ENCODE results near the gene MGP. TPM values are rescaled to one million over a fixed set of nuclear protein-coding genes. Genes with fewer than 3 reads are reported as not detected.

The MGP gene
- total RNA-seq, 1 experiment from 2014 or later = 0.72 TPM

DNA sequence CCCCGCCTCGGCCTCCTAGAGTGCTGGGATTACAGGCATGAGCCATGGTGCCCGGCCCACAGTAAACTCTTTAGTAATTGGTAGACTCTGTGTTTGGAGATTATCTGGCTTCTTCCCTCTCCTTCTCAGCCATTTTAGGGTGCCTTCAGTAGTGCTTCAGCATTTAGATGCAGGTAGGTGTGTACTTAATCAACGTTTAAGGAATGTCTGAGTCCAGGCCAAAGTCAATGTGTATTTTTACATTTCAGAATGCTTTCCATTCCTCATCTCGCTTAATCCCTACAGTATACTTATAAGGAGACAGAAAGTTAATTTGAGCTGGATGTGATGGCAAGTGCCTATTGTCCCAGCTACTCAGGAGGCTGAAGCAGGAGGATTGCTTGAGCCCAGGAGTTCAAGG lies 20.5 kb upstream of the MGP start:
- Histone ChIP-seq H3K36me3 (ENCODE audit: control insufficient read depth, insufficient read depth, low read length) (no peaks in the 10 kb centered on the region), H3K27ac (ENCODE audit: low read length) (no peak overlapping the region), H3K9me3 (ENCODE audit: control insufficient read depth, insufficient read depth, low read depth, low read length) (no peaks in the 10 kb centered on the region), H3K27me3 (ENCODE audit: control insufficient read depth, insufficient read depth, low read length) (no peaks in the 10 kb centered on the region), H3K4me3 (ENCODE audit: low read depth in 2 of 2, low read length in 2 of 2) (no peak overlapping the region), H3K4me1 (ENCODE audit: control insufficient read depth, insufficient read depth, low read length) (no peaks in the 10 kb centered on the region)
- intact Hi-C loops (cut with micrococcal nuclease; ENCODE audit: unreplicated experiment) = no loop called here
- ChIA-PET POLR2A (no interaction called here), CTCF (no interaction called here)
- ATAC-seq = no peak
- in situ Hi-C loops (cut with HindIII; ENCODE audit: low pct_unique_long_range_greater_than_20kb, low sequenced_read_pairs) = no loop called here
- DNase-seq (ENCODE audit: low read depth, low spot score) = no peak
- no TSS peak for BruUV-seq (replicated peaks)
- TF ChIP-seq REST (IDR thresholded peaks at IDR 0.05; ENCODE audit: insufficient read depth in 1 of 2, low read depth in 2 of 2, low read length in 1 of 2) (no peak), TCF7L2 (IDR thresholded peaks at IDR 0.05; ENCODE audit: low read depth, low read length) (no peak), POLR2AphosphoS5 (IDR thresholded peaks at IDR 0.05; ENCODE audit: low read depth, low read length) (no peak), SIN3A (IDR thresholded peaks at IDR 0.05; ENCODE audit: borderline replicate concordance, insufficient read depth, low read depth, low read length) (no peak)
- TF ChIP-seq, protein P1, sequence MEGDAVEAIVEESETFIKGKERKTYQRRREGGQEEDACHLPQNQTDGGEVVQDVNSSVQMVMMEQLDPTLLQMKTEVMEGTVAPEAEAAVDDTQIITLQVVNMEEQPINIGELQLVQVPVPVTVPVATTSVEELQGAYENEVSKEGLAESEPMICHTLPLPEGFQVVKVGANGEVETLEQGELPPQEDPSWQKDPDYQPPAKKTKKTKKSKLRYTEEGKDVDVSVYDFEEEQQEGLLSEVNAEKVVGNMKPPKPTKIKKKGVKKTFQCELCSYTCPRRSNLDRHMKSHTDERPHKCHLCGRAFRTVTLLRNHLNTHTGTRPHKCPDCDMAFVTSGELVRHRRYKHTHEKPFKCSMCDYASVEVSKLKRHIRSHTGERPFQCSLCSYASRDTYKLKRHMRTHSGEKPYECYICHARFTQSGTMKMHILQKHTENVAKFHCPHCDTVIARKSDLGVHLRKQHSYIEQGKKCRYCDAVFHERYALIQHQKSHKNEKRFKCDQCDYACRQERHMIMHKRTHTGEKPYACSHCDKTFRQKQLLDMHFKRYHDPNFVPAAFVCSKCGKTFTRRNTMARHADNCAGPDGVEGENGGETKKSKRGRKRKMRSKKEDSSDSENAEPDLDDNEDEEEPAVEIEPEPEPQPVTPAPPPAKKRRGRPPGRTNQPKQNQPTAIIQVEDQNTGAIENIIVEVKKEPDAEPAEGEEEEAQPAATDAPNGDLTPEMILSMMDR (IDR thresholded peaks at IDR 0.05) = no peak

DNA sequence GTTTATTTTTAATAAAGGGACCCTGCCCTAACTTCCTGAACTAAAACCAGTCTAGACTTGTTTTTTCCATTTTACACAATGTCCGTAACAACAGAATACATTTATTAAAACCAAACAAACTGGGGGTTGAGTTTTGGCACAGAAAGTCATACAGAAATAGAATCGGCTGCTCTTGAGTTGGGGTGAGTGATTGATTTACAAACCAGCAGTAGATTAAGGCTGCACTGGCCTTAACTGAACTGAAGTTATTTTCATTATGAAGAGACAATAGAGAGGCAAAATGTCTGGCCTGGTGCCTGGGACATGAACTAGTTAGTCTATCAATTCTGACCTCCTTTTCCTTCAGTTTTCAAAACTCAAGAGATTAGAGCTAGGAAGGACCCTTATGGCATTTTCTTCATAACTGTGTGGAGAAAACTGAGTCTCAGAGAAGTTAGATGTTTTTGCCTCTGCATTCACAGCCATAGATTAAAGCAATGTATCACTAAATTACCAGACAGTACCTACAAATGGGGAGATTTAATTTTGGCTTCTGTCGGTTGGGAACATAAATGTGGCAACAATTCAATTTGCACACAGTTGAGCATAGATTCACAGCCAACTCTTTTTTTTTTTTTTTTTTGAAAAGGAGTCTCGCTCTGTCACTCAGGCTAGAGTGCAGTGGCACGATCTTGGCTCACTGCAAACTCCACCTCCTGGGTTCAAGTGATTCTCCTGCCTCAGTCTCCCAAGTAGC lies 19.8 kb upstream of the MGP start:
- H3K27ac ChIP-seq (ENCODE audit: low read length) = no peak overlapping the region
- H3K4me3 ChIP-seq (ENCODE audit: low read depth in 2 of 2, low read length in 2 of 2) = no peak overlapping the region
- H3K4me1 ChIP-seq (ENCODE audit: control insufficient read depth, insufficient read depth, low read length) = no peaks in the 10 kb centered on the region
- no peaks in the 10 kb centered on the region for H3K9me3 ChIP-seq (ENCODE audit: control insufficient read depth, insufficient read depth, low read depth, low read length)
- no peak for DNase-seq (ENCODE audit: low read depth, low spot score)
- H3K36me3 ChIP-seq (ENCODE audit: control insufficient read depth, insufficient read depth, low read length) = no peaks in the 10 kb centered on the region
- BruUV-seq (replicated peaks) = no TSS peak
- intact Hi-C loops (cut with micrococcal nuclease; ENCODE audit: unreplicated experiment) (no loop called here), in situ Hi-C loops (cut with HindIII; ENCODE audit: low pct_unique_long_range_greater_than_20kb, low sequenced_read_pairs) (no loop called here)
- ATAC-seq = no peak
- TF ChIP-seq TCF7L2 (IDR thresholded peaks at IDR 0.05; ENCODE audit: low read depth, low read length) = no peak
- TF ChIP-seq, protein P1 (IDR thresholded peaks at IDR 0.05) = no peak
- TF ChIP-seq SIN3A (IDR thresholded peaks at IDR 0.05; ENCODE audit: borderline replicate concordance, insufficient read depth, low read depth, low read length) = no peak
- TF ChIP-seq POLR2AphosphoS5 (IDR thresholded peaks at IDR 0.05; ENCODE audit: low read depth, low read length) = no peak
- no peak for TF ChIP-seq REST (IDR thresholded peaks at IDR 0.05; ENCODE audit: insufficient read depth in 1 of 2, low read depth in 2 of 2, low read length in 1 of 2)
- ChIA-PET CTCF (no interaction called here), POLR2A (no interaction called here)
- no peaks in the 10 kb centered on the region for H3K27me3 ChIP-seq (ENCODE audit: control insufficient read depth, insufficient read depth, low read length)

Measured in Panc1 (cell line).